Skeletal muscle tissue (tissue), 4 donors: Measurements from ENCODE around the gene KLLN. TPM values are rescaled to one million over a fixed set of nuclear protein-coding genes. Genes with fewer than 3 reads are reported as not detected.
"Not testable (repeated sequence)": the region's sequence is repeated elsewhere in the genome, so short reads cannot be mapped to it uniquely, and the experiment has no call there.

Source experiments
- H3K27ac ChIP-seq: one replicate; pipeline ENCODE4 v1.7.0; 2013; ENCODE audit warnings: mild to moderate bottlenecking, low read depth, low read length, inconsistent platforms
- H3K27me3 ChIP-seq, 3 donors: one replicate each; pipeline ENCODE4 v1.7.0; 2013; ENCODE audit warnings: low read length in 3 of 3; ENCODE audit not compliant: control insufficient read depth in 3 of 3, insufficient read depth in 3 of 3
- H3K36me3 ChIP-seq, 3 donors: one replicate each; pipeline ENCODE4 v1.7.0; 2013; ENCODE audit warnings: low read length in 3 of 3; ENCODE audit not compliant: control insufficient read depth in 3 of 3, insufficient read depth in 3 of 3
- H3K4me1 ChIP-seq, 3 donors: one replicate each; pipeline ENCODE4 v1.7.0; 2013; ENCODE audit warnings: low read length in 3 of 3, mild to moderate bottlenecking in 3 of 3; ENCODE audit not compliant: control insufficient read depth in 3 of 3, insufficient read depth in 3 of 3
- H3K4me3 ChIP-seq, 3 donors: one replicate each; pipeline ENCODE4 v1.7.0; 2013; ENCODE audit warnings: low read length in 3 of 3
- H3K9ac ChIP-seq, 3 donors: one replicate each; pipeline ENCODE4 v1.7.0; 2013; ENCODE audit warnings: low read length in 3 of 3, mild to moderate bottlenecking in 3 of 3, moderate library complexity in 2 of 3, low read depth in 1 of 3
- H3K9me3 ChIP-seq, 3 donors: one replicate each; pipeline ENCODE4 v1.7.0; 2013; ENCODE audit warnings: low read length in 3 of 3; ENCODE audit not compliant: control insufficient read depth in 3 of 3
- total RNA-seq: library from RNA; depleted of rRNA; stranded (reverse); fragments of >200 nt; gene quantifications from one replicate; pipeline ENCODE4 v1.2.3, GENCODE V29; 2014
- donor health status: Osteomylitis.

The KLLN gene
- total RNA-seq, 1 donor from 2014 or later: under 0.01 TPM

DNA sequence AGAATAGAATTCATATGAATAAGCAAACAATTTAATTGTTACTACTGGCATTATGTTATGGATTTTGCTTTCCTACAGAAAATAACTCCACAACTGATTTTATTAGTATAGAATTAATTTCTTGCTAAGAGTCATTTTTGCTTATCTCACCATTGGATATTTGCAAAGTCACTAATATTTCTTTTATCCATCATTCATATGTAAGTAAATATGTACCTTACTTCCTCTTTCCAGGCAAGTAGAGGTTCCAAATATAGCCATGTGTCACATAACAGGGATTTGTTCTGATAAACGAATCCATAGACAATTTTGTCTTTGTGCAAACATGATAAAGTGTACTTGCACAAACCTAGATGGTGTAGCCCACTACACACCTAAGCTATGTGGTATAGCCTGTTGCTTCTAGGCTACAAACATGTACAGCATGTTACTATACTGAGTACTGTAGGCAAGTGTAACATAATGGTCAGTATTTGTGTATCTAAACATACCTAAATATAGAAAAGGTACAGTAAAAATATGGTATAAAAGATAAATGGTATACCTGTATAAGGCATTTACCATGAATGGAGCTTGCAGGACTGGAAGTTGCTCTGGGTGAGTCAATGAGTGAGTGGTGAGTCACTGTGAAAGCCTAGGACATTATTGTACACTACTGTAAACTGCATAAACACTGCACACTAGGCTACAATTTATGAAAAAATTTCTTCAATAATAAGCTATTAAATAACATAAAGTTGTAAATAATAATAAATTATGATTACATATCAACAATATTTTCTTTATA lies 18.3 kb downstream of the KLLN start:
- Histone ChIP-seq H3K27ac (no peak overlapping the region), H3K36me3 (no peaks in the 10 kb centered on the region), H3K27me3 (no peaks in the 10 kb centered on the region), H3K4me3 (no peak overlapping the region), H3K4me1 (no peaks in the 10 kb centered on the region), H3K9ac (no peak overlapping the region), H3K9me3 (no peaks in the 10 kb centered on the region)

DNA sequence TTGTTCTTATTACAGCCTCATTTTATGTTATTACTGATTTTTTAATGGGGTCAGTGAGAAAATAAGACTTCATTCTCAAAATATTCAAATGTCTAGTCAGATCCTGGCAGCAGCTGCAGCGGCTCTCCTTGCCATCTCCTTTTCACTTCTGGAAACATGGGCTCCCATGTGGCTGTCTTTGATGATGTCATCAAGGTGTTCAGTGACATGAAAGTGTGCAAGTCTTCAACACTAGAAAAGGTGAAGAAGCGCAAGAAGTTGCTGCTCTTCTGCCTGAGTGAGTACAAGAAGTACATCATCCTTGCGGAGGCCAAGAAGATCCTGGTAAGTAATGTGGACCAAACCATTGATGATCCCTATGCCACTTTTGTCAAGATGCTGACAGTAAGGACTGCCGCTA lies 19.6 kb downstream of the KLLN start:
- Histone ChIP-seq H3K4me3 (no peak overlapping the region), H3K9ac (no peak overlapping the region), H3K9me3 (no peaks in the 10 kb centered on the region), H3K27ac (no peak overlapping the region), H3K36me3 (no peaks in the 10 kb centered on the region), H3K4me1 (no peaks in the 10 kb centered on the region), H3K27me3 (no peaks in the 10 kb centered on the region)

GRCh38 chr10:87842776-87843497 lies 20.4 kb downstream of the KLLN start:
- Histone ChIP-seq H3K36me3 (no peaks in the 10 kb centered on the region), H3K9me3 (no peaks in the 10 kb centered on the region), H3K9ac (no peak overlapping the region), H3K4me1 (no peaks in the 10 kb centered on the region), H3K4me3 (no peak overlapping the region), H3K27ac (no peak overlapping the region), H3K27me3 (no peaks in the 10 kb centered on the region)

DNA sequence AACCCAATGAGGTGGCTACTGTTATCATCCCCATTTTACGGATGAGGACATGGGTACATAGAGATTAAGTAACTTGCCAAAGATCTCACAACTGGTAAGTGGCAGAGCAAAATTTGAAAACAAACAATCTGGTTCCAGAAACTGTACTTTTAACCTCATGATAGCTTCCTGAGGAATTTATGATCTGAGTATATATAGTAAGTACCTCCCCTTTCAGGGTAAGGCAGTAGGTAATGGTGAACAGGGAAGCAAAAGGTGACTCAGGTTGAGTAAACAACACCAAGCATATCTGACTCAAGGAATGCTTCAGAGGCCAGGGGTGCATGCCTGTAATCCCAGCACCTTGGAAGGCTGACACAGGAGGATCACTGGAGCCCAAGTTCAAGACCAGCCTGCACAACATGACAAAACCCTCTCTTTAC lies 21.1 kb downstream of the KLLN start:
- H3K27me3 ChIP-seq: no peaks in the 10 kb centered on the region

DNA sequence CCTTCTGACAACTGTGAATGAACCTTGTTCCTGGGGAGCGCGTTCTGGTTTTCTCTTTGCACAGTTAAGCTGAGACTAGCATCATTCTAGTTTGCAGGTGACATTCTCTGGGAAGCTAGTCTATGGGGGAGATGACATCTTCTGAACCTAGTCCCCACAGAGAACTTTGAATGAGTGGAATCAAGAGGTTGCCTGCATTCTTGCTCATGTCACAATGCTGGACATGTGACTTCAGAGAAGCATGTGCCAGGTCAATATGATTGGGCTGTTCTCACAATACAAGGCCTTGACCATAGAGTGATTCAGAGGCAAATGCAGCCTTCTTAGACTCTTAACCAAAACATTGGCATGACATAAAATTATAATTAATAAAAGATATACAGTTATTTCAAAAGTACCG lies 22.1 kb downstream of the KLLN start:
- H3K4me3 ChIP-seq: no peak overlapping the region
- H3K4me1 ChIP-seq: no peaks in the 10 kb centered on the region
- no peaks in the 10 kb centered on the region for H3K36me3 ChIP-seq
- no peak overlapping the region for H3K9ac ChIP-seq
- H3K27ac ChIP-seq: no peak overlapping the region
- H3K27me3 ChIP-seq: no peaks in the 10 kb centered on the region
- H3K9me3 ChIP-seq: no peaks in the 10 kb centered on the region

More for the DNA sequence above, 21.1 kb downstream of the KLLN start:
- Histone ChIP-seq H3K4me3 (no peak overlapping the region), H3K9ac (no peak overlapping the region), H3K4me1 (no peaks in the 10 kb centered on the region), H3K36me3 (no peaks in the 10 kb centered on the region), H3K9me3 (no peaks in the 10 kb centered on the region), H3K27ac (no peak overlapping the region)

DNA sequence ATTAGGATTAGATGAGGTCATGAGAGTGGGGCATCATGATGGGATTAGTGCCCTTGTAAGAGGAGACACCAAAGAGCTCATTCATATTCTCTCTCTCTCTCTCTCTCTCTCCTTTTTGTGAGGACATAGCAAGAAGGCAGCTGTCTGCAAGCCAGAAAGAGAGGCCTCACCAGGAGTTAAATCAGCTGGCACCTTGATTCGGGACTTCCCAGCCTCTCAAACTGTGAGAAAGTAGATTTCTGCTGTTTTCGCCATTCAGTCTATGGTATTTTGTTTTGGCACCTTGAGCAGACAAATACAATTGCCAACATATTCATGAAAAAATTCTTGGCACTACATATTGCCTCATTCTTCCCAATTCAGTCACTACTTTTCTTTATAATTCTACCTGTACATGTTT lies 24.7 kb downstream of the KLLN start:
- Histone ChIP-seq H3K9me3 (no peaks in the 10 kb centered on the region), H3K4me3 (no peak overlapping the region), H3K27me3 (no peaks in the 10 kb centered on the region), H3K9ac (no peak overlapping the region), H3K27ac (no peak overlapping the region), H3K36me3 (no peaks in the 10 kb centered on the region), H3K4me1 (no peaks in the 10 kb centered on the region)

- H3K4me1 ChIP-seq: no peaks in the 10 kb centered on the region
These were observed 25.9 kb downstream of the KLLN start for GRCh38 chr10:87837445-87837844.

GRCh38 chr10:87836098-87836497 lies 27.2 kb downstream of the KLLN start:
- Histone ChIP-seq H3K9ac (no peak overlapping the region), H3K4me3 (no peak overlapping the region), H3K27me3 (no peaks in the 10 kb centered on the region), H3K36me3 (no peaks in the 10 kb centered on the region), H3K27ac (no peak overlapping the region), H3K9me3 (no peaks in the 10 kb centered on the region), H3K4me1 (no peaks in the 10 kb centered on the region)

More at GRCh38 chr10:87837445-87837844, 25.9 kb downstream of the KLLN start:
- H3K9ac ChIP-seq: no peak overlapping the region
- no peaks in the 10 kb centered on the region for H3K27me3 ChIP-seq
- H3K27ac ChIP-seq: no peak overlapping the region
- no peak overlapping the region for H3K4me3 ChIP-seq
- H3K36me3 ChIP-seq: no peaks in the 10 kb centered on the region
- no peaks in the 10 kb centered on the region for H3K9me3 ChIP-seq

DNA sequence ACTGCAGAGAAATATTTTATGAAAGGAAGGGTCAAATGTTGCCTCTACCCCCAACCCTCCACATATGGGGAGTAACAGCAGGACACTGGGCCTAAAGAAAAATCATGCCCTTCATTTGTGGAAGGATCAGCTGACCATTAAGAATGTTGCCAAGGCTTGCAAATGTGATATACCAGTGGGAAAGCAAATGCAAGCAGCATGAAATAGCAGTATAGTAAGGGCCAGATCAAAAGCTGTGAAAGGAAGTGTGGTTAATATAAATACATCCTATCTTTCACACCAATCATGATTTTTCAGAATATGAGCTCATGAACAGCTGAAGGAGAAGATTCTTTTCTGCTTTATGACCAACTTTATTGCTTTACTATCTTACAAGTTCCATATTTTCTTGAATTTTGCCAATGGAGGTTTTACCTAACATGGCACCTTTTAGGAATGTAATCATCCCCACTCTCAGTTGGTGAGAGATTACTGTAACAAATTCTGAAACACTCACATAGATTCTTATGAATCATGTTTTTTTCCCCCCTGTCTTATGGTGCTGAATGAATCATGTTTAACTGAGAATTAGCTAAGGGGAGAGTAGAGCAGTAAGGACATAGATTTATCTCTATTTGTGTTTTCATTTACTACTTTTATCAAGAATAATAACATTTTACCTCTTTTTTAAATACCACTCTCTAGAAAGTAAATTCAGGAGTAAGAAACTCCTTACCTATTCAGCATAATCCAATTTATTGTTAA lies 33.2 kb downstream of the KLLN start:
- H3K36me3 ChIP-seq: no peaks in the 10 kb centered on the region
- no peaks in the 10 kb centered on the region for H3K4me1 ChIP-seq
- no peak overlapping the region for H3K4me3 ChIP-seq
- no peaks in the 10 kb centered on the region for H3K27me3 ChIP-seq
- no peak overlapping the region for H3K9ac ChIP-seq
- no peak overlapping the region for H3K27ac ChIP-seq
- H3K9me3 ChIP-seq: no peaks in the 10 kb centered on the region

DNA sequence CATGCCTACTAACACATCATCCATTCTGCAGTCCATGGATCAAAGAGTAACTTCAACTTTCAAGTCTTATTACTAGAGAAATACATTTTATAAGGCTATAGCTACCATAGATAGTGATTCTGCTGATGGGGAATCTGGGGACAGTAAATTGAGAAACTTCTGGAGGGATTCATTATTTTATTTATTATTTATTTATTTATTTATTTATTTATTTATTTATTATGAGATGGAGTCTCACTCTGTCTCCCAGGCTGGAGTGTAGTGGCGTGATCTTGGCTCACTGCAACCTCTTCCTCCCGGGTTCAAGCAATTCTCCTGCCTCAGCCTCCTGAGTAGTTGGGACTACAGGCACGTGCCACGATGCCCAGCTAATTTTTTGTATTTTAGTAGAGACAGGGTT lies 34.3 kb downstream of the KLLN start:
- H3K36me3 ChIP-seq, H3K9me3 ChIP-seq, H3K9ac ChIP-seq, H3K4me3 ChIP-seq, H3K4me1 ChIP-seq, H3K27ac ChIP-seq, H3K27me3 ChIP-seq: not testable (repeated sequence)
